ENCODE measurements around the gene TBC1D10A.

The TBC1D10A gene

GRCh38 chr22:30276039-30276438 lies 50.7 kb downstream of the TBC1D10A start (continued):
- TF ChIP-seq ZNF449 (tag by site-specific recombination; IDR thresholded peaks at IDR 0.05), result no peak
- TF ChIP-seq SP3 (tag by site-specific recombination; IDR thresholded peaks at IDR 0.05), result no peak
- TF ChIP-seq ZSCAN5A (tag by site-specific recombination; IDR thresholded peaks at IDR 0.05), result no peak
- no peak for TF ChIP-seq ZNF707 (tag by site-specific recombination; IDR thresholded peaks at IDR 0.05)
- no peak for TF ChIP-seq ZNF777 (tag by site-specific recombination; IDR thresholded peaks at IDR 0.05; ENCODE audit: borderline replicate concordance)

- no peak overlapping the region for H3K4me3 ChIP-seq (ENCODE audit: low read depth, low read length)
- CTCF ChIA-PET, result interaction anchor here (0.6 to 4.4 kb wide), 3 partner anchors 13 to 20 kb away, joined by 3 to 30 read pairs (median 3); partner anchors contain the start of gene CASTOR1
These were observed 51.1 kb downstream of the TBC1D10A start for GRCh38 chr22:30275625-30276024.

More at GRCh38 chr22:30275625-30276024, 51.1 kb downstream of the TBC1D10A start:
- Histone ChIP-seq H3K36me3 (ENCODE audit: control insufficient read depth in 2 of 2, insufficient read depth in 1 of 2, low read length in 2 of 2) (no peaks in the 10 kb centered on the region), H3K27ac (ENCODE audit: extremely low read depth, low read depth, low read length) (no peak overlapping the region), H3K9me3 (ENCODE audit: control insufficient read depth, insufficient read depth, low read depth, low read length) (no peaks in the 10 kb centered on the region), H3K4me1 (ENCODE audit: control insufficient read depth, insufficient read depth, low read length) (no peaks in the 10 kb centered on the region)
- POLR2A ChIA-PET, result interaction anchor here (1.2 kb wide), 1 partner anchor 12 kb away, joined by 3 read pairs; no protein-coding TSS in a partner anchor
- no peak for TF ChIP-seq ZNF701 (tag by site-specific recombination; IDR thresholded peaks at IDR 0.05)
- no peak for TF ChIP-seq ZNF404 (tag by site-specific recombination; IDR thresholded peaks at IDR 0.05)
- no peak for TF ChIP-seq ZBTB1 (tag by site-specific recombination; IDR thresholded peaks at IDR 0.05)
- no peak for TF ChIP-seq KLF7 (tag by site-specific recombination; IDR thresholded peaks at IDR 0.05; ENCODE audit: borderline replicate concordance)
- TF ChIP-seq ZNF354C (tag by site-specific recombination; IDR thresholded peaks at IDR 0.05; ENCODE audit: borderline replicate concordance, low read depth), result no peak
- no peak for TF ChIP-seq ZNF324 (tag by site-specific recombination; IDR thresholded peaks at IDR 0.05)
- no peak for TF ChIP-seq ZNF248 (tag by site-specific recombination; IDR thresholded peaks at IDR 0.05)
- no peak for TF ChIP-seq HIC1 (tag by site-specific recombination; IDR thresholded peaks at IDR 0.05)
- TF ChIP-seq ZNF140 (tag by site-specific recombination; IDR thresholded peaks at IDR 0.05), result no peak
- no peak for TF ChIP-seq YY2 (tag by site-specific recombination; IDR thresholded peaks at IDR 0.05)
- no peak for TF ChIP-seq ZNF529 (tag by site-specific recombination; IDR thresholded peaks at IDR 0.05; ENCODE audit: insufficient replicate concordance)
- TF ChIP-seq INSM2 (tag by site-specific recombination; IDR thresholded peaks at IDR 0.05), result no peak
- TF ChIP-seq ZNF658 (tag by site-specific recombination; IDR thresholded peaks at IDR 0.05), result no peak
- no peak for TF ChIP-seq OVOL3 (tag by site-specific recombination; IDR thresholded peaks at IDR 0.05)
- no peak for TF ChIP-seq EGR2 (tag by site-specific recombination; IDR thresholded peaks at IDR 0.05; ENCODE audit: low read depth)
- no peak for TF ChIP-seq ZNF626 (tag by site-specific recombination; IDR thresholded peaks at IDR 0.05)
- no peak for TF ChIP-seq ZNF837 (tag by site-specific recombination; IDR thresholded peaks at IDR 0.05)
- no peak for TF ChIP-seq ZNF548 (tag by site-specific recombination; IDR thresholded peaks at IDR 0.05)
- no peak for TF ChIP-seq ZBTB20 (tag by site-specific recombination; IDR thresholded peaks at IDR 0.05)
- TF ChIP-seq HOXA7 (CRISPR knock-in tag; IDR thresholded peaks at IDR 0.05; ENCODE audit: borderline replicate concordance), result no peak
